MM.1S (cell line): ENCODE measurements around the gene CBARP.

Source experiments
- EZH2phosphoT487 ChIP-seq: fragments of 300-600 bp; sonication (generic); IDR thresholded peaks from 2 replicates; pipeline ENCODE4 v1.6.1; 2018; ENCODE audit warnings: antibody characterized with exemption, low read length
- TF ChIP-seq, protein P1 (sequence below): fragments of 300-600 bp; sonication (generic); IDR thresholded peaks from 2 replicates; pipeline ENCODE4 v1.5.1; 2016; ENCODE audit warnings: antibody characterized with exemption, low read length, mixed read lengths

- TF ChIP-seq, protein P1, sequence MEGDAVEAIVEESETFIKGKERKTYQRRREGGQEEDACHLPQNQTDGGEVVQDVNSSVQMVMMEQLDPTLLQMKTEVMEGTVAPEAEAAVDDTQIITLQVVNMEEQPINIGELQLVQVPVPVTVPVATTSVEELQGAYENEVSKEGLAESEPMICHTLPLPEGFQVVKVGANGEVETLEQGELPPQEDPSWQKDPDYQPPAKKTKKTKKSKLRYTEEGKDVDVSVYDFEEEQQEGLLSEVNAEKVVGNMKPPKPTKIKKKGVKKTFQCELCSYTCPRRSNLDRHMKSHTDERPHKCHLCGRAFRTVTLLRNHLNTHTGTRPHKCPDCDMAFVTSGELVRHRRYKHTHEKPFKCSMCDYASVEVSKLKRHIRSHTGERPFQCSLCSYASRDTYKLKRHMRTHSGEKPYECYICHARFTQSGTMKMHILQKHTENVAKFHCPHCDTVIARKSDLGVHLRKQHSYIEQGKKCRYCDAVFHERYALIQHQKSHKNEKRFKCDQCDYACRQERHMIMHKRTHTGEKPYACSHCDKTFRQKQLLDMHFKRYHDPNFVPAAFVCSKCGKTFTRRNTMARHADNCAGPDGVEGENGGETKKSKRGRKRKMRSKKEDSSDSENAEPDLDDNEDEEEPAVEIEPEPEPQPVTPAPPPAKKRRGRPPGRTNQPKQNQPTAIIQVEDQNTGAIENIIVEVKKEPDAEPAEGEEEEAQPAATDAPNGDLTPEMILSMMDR, result no peak
- no peak for TF ChIP-seq EZH2phosphoT487
Measured at GRCh38 chr19:1258163-1258492, 20.3 kb upstream of the CBARP start.
